Neutrophil (primary cell): ENCODE data around the gene JPH3.

ENCODE experiments used
- H3K27ac ChIP-seq: fragments of 200-600 bp; sonication (generic); 2 replicates; pipeline ENCODE4 v1.5.1; 2016; ENCODE audit warnings: mild to moderate bottlenecking, moderate library complexity
- H3K27me3 ChIP-seq: fragments of 200-600 bp; sonication (generic); 2 replicates; pipeline ENCODE4 v1.6.0; 2016; ENCODE audit warnings: mild to moderate bottlenecking
- H3K36me3 ChIP-seq: fragments of 200-600 bp; sonication (generic); 2 replicates; pipeline ENCODE4 v1.5.1; 2017
- H3K4me1 ChIP-seq, 2 experiments: fragments of 200-600 bp in 1 of 2; sonication (generic) in 1 of 2; 1 replicate in 1 of 2; 2 replicates in 1 of 2; pipeline versions ENCODE4 v1.5.1 to v1.6.1; 2013 to 2016; ENCODE audit warnings: low read depth in 1 of 2, low read length in 1 of 2, mild to moderate bottlenecking in 1 of 2, moderate library complexity in 1 of 2; ENCODE audit not compliant: control insufficient read depth in 1 of 2, insufficient read depth in 1 of 2
- H3K4me3 ChIP-seq, 2 experiments: fragments of 200-600 bp in 1 of 2; sonication (generic) in 1 of 2; 1 replicate in 1 of 2; 2 replicates in 1 of 2; pipeline ENCODE4 v1.5.1; 2013 to 2016; ENCODE audit warnings: low read depth in 1 of 2, low read length in 1 of 2, mild to moderate bottlenecking in 1 of 2, moderate library complexity in 1 of 2
- H3K9me3 ChIP-seq: fragments of 200-600 bp; sonication (generic); 2 replicates; pipeline ENCODE4 v1.5.1; 2016
- TF ChIP-seq, protein P1 (sequence below): fragments of 200-600 bp; sonication (generic); IDR thresholded peaks from 2 replicates; pipeline ENCODE4 v1.5.1; 2016; ENCODE audit warnings: antibody characterized with exemption

Gene JPH3

DNA sequence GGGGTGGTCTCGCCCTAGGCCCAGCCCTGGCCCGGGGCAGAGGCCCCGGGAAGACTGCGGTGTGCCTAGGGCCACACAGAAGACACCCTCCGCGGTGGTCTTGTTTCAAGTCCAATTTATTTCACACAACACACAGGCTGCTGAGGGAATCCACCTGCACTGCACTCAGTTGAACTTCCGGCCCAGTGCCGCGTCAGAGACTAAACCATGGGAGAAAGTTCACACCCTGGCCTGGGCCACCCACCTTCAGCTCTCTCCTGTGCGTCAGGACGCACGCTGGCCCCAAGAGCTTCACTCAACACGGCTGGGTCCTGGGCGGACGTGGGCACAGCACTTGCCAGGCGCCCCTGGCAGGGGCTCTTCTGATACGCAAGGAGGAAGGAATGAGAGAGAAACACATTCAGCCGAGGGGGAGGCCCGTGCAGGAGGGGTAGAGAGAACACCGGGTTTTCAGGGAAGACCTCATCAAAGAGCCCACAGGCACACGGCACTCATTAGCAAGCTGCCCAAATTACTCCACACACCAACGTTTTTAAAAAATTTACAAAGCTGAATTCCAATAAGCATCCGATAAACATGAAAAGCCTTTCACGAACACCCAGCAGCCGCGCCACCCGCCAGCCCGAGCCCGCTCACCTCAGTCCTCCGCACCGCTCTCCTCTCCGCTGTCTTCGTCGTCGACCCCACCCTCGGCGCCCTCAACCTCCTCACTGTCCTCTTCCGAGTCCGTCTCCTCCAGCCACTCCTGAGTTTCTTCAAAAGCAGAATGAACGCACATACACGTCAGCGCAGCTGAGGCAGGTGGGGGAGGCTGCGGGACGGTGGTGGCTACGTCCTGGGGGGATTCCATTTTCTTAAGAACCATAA, 105.6 kb downstream of the JPH3 start:
- Histone ChIP-seq H3K36me3 (peaks cover 63% of the 10 kb centered on the region), H3K27ac (no peak overlapping the region), H3K4me3 (no peak overlapping the region), H3K9me3 (no peaks in the 10 kb centered on the region), H3K27me3 (no peaks in the 10 kb centered on the region), H3K4me1 (peaks cover 10 to 11% of the 10 kb centered on the region in 2 experiments)
- TF ChIP-seq, protein P1, sequence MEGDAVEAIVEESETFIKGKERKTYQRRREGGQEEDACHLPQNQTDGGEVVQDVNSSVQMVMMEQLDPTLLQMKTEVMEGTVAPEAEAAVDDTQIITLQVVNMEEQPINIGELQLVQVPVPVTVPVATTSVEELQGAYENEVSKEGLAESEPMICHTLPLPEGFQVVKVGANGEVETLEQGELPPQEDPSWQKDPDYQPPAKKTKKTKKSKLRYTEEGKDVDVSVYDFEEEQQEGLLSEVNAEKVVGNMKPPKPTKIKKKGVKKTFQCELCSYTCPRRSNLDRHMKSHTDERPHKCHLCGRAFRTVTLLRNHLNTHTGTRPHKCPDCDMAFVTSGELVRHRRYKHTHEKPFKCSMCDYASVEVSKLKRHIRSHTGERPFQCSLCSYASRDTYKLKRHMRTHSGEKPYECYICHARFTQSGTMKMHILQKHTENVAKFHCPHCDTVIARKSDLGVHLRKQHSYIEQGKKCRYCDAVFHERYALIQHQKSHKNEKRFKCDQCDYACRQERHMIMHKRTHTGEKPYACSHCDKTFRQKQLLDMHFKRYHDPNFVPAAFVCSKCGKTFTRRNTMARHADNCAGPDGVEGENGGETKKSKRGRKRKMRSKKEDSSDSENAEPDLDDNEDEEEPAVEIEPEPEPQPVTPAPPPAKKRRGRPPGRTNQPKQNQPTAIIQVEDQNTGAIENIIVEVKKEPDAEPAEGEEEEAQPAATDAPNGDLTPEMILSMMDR = no peak

DNA sequence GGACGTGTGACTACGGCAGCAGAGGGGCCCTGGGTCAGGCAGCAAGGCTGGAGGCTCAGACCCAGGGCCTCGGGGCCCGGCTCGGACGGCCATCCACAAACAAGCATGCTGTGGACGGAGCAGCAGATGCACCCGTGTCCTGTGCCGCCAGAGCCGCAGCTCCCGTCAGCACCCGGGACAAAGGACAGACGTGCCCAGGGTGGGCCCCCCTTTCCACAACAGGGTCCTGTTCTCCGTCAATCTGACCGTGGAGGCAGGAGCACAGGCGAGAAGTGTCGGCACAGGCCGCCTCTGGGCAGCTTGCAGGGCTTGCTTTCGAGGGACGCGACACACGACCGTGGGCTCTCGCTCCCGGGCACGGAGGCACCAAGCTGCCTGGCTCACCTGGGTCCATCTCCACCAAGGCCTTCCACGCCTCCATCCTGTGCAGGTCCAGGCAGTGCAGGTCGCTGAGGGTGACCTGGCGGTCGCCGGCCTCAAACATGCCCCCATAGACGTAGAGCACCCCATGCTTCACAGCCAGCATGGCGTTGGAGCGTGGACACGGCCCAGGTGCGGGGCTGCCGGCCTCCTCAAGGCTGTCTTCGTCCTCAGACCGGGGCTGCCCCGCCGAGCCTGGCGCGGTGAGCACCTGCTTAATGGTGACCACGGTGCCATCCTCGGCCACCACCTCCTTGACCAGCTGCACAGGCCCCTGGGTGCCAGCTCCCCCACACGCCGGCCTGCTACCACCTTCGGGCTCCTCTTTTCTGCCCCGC, 106.8 kb downstream of the JPH3 start:
- H3K9me3 ChIP-seq = no peaks in the 10 kb centered on the region
- TF ChIP-seq, protein P1 = no peak
- no peaks in the 10 kb centered on the region for H3K27me3 ChIP-seq
- no peak overlapping the region for H3K4me3 ChIP-seq
- H3K27ac ChIP-seq = no peak overlapping the region
- H3K4me1 ChIP-seq = no peaks in the 10 kb centered on the region
- H3K36me3 ChIP-seq = peaks cover 63% of the 10 kb centered on the region

DNA sequence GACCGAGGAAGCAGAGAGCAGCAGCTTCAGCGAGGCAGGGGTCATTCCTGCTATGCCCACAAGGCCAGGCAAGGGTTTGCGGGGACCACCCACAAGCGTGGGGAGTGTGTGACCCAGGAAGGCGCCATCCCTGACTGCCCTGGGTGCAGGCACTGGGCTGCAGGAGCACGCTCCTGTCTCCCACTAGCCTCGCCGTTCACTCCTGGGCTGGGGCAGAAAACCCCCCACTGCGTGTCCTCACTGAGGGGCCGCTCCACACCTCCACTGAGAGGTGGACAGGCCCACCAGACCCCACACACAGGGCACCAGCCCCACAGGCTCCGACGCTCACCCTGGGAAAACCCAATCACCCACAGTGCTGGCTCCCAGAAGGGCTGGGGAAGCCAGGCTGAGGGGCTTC, 107.4 kb downstream of the JPH3 start:
- Histone ChIP-seq H3K27me3 (no peaks in the 10 kb centered on the region), H3K36me3 (peaks cover 69% of the 10 kb centered on the region)

DNA sequence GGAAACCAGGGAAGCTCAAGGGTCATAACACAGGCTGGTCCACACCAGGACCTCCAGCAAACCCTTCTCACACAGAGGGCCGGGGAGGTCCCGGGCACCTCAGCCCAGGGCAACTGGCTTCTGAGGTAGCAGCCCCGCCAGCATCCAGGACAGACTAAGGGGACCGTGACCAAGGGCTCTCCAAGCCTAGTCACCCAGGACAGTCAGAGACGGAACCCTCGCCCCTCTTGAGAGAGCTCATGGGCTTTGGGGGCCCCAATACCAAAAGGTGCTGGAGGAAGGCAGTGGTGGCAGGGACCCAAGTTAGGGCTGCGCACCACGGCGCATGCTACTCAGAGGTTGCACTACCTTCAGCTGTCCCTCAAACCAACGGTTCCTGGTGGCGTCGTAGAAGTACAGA, 108.6 kb downstream of the JPH3 start:
- Histone ChIP-seq H3K4me3 (no peak overlapping the region), H3K36me3 (peaks cover 80% of the 10 kb centered on the region)
- TF ChIP-seq, protein P1 = no peak

More for the DNA sequence above, 107.4 kb downstream of the JPH3 start:
- H3K9me3 ChIP-seq = no peaks in the 10 kb centered on the region
- TF ChIP-seq, protein P1 = no peak
- no peak overlapping the region for H3K4me3 ChIP-seq
- no peak overlapping the region for H3K27ac ChIP-seq
- H3K4me1 ChIP-seq = no peaks in the 10 kb centered on the region

DNA sequence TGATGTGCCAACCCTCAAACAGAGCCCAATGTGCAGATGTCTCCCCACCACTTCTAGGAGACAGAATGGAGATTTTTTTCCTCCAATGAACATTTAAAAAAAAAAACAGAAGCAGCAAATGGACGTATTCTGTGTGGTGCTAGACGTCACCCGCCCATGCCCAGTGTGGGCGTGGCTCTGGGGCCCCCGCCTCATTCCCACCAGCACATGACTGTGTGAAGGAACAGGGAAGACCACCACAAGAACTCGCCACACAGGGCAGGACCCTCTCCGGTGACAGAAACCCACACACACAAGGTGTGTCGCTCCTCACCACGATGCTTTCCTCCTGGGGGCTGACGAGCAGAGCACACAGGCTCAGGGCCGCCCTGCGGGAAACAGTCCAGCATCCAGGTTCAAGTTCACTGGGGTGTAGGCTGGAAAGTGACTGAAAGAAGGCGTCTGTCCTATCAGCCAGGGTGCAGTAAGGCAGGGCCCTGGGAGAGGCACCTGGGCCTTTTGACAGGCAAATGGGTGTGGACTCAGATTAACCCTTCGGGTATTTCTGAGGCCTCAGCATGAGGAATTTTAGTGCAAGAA, 110.0 kb downstream of the JPH3 start:
- H3K27ac ChIP-seq = no peak overlapping the region

More for the DNA sequence above, 108.6 kb downstream of the JPH3 start:
- no peaks in the 10 kb centered on the region for H3K4me1 ChIP-seq
- H3K27me3 ChIP-seq = no peaks in the 10 kb centered on the region
- H3K27ac ChIP-seq = no peak overlapping the region
- H3K9me3 ChIP-seq = no peaks in the 10 kb centered on the region

More for the DNA sequence above, 110.0 kb downstream of the JPH3 start:
- H3K4me3 ChIP-seq = no peak overlapping the region
- H3K27me3 ChIP-seq = no peaks in the 10 kb centered on the region
- no peaks in the 10 kb centered on the region for H3K9me3 ChIP-seq
- peaks cover 70% of the 10 kb centered on the region for H3K36me3 ChIP-seq
- H3K4me1 ChIP-seq = no peaks in the 10 kb centered on the region
- TF ChIP-seq, protein P1 = no peak
